Measurements from ENCODE around the gene ZNF593.

GRCh38 chr1:26175346-26175745 is 5.6 kb downstream of the ZNF593 start:
- no peak for TF ChIP-seq POLR2A (IDR thresholded peaks at IDR 0.05)
- no peak for TF ChIP-seq CTCF (IDR thresholded peaks at IDR 0.05)

Data from uterus (tissue), 2 donors.